D721Med (cell line): ENCODE results near the gene ZNF860.
"Not testable (repeated sequence)": the region's sequence is repeated elsewhere in the genome, so short reads cannot be mapped to it uniquely, and the experiment has no call there.

ENCODE experiments used
- DNase-seq: peaks from one replicate; pipeline ENCODE4 v3.0.0; 2011; ENCODE audit warnings: low spot score; ENCODE audit not compliant: insufficient read length
- FAIRE-seq: peaks from 2 replicates; lab custom pipeline; 2011; peaks lifted over from hg19 to GRCh38; lab: Jason Lieb, UNC
- TF ChIP-seq, protein P1 (sequence below): IDR thresholded peaks from 2 replicates; pipeline ENCODE4 v1.5.1; 2012; ENCODE audit warnings: mild to moderate bottlenecking, control low read depth; ENCODE audit not compliant: insufficient read depth; ENCODE audit errors: missing control alignments

The ZNF860 gene

DNA sequence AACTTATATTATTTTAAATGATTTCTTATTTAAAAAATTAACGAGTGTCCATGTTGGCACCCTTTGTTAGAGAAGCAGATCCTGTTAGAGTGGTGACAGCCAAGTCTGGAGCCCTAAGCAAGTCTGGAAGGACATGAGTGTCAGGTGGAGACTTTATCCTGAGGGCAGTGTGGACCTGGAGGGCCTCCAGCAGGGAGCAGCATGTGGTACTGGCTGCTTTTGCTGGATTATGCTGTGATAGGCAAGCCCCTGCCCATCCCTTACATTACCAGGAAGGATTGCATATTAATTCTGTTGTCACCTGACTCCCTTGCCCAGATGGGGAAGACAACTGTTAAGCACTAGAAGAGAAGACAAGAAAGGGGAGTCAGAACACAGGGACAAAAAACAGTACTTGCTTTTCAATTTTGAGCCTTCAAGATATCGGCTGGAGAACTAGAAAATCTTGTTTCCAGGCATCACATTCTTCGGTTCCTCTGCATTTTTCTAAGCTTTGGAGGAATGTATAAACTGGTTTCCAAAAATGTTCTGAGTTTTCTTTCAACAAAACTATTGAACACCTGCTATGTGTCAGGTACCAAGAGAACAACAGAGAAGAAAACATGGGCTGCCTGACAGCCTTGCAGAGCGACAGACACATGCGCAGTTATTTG is 22.7 kb downstream of the ZNF860 start:
- FAIRE-seq (no peak), DNase-seq (no peak)

DNA sequence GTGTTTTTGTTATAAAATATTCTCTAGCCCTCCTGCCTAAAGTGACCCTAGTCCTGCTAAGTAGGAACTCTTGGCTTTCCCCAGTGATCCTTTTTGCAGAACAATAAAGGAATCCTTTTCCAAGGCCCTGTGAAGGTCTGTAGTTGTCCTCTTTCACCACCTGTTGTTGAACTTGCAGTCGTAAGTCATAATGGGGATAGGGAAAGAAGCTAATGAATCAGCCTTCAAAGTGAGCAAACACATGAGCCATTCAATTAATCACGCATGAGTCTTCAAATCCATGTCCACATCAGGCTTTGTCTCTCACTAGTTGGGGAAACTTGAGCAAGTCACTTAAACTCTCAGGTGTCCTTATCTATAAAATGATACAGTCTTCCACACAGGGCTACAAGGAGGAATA is 27.6 kb downstream of the ZNF860 start:
- TF ChIP-seq, protein P1, sequence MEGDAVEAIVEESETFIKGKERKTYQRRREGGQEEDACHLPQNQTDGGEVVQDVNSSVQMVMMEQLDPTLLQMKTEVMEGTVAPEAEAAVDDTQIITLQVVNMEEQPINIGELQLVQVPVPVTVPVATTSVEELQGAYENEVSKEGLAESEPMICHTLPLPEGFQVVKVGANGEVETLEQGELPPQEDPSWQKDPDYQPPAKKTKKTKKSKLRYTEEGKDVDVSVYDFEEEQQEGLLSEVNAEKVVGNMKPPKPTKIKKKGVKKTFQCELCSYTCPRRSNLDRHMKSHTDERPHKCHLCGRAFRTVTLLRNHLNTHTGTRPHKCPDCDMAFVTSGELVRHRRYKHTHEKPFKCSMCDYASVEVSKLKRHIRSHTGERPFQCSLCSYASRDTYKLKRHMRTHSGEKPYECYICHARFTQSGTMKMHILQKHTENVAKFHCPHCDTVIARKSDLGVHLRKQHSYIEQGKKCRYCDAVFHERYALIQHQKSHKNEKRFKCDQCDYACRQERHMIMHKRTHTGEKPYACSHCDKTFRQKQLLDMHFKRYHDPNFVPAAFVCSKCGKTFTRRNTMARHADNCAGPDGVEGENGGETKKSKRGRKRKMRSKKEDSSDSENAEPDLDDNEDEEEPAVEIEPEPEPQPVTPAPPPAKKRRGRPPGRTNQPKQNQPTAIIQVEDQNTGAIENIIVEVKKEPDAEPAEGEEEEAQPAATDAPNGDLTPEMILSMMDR, result no peak
- DNase-seq, result no peak

More for the DNA sequence above, 22.7 kb downstream of the ZNF860 start:
- TF ChIP-seq, protein P1, result no peak

DNA sequence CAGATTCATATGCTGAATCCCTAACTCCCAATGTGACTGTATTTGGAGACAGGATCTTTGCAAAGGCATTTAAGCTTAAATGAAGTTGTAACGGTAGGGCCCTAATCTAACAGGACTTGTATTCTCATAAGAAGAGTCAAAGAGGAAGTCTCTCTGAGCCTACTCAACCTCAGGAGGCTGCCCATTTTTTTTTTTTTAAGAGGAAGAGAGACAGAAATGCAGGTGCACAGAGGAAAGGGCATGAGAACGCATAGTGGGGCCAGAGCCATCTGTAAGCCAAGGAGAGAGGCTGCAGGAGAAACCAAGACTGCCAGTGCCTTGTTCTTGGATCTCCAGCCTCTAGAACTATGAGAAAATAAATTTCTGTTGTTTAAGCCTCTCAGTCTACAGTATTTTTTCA is 28.4 kb downstream of the ZNF860 start:
- DNase-seq (no peak), FAIRE-seq (no peak)

More for the DNA sequence above, 27.6 kb downstream of the ZNF860 start:
- FAIRE-seq, result no peak

DNA sequence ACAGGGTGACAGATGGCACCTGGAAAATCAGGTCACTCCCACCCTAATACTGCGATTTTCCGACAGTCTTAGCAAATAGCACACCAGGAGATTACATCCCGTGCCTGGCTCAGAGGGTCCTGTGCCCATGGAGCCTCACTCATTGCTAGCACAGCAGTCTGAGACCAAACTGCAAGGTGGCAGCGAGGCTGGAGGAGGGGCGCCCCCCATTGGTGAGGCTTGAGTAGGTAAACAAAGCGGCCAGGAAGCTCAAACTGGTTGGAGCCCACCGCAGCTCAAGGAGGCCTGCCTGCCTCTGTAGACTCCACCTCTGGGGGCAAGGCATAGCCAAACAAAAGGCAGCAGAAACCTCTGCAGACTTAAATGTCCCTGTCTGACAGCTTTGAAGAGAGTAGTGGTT is 29.1 kb downstream of the ZNF860 start:
- not testable (repeated sequence) for FAIRE-seq, DNase-seq

More for the DNA sequence above, 28.4 kb downstream of the ZNF860 start:
- TF ChIP-seq, protein P1, result no peak

DNA sequence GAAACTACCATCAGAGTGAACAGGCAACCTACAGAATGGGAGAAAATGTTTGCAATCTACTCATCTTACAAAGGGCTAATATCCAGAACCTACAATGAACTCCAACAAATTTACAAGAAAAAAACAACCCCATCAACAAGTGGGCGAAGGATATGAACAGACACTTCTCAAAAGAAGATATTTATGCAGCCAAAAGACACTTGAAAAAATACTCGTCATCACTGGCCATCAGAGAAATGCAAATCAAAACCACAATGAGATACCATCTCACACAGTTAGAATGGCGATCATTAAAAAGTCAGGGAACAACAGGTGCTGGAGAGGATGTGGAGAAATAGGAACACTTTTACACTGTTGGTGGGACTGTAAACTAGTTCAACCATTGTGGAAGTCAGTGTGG is 34.1 kb downstream of the ZNF860 start:
- not testable (repeated sequence) for DNase-seq, FAIRE-seq

DNA sequence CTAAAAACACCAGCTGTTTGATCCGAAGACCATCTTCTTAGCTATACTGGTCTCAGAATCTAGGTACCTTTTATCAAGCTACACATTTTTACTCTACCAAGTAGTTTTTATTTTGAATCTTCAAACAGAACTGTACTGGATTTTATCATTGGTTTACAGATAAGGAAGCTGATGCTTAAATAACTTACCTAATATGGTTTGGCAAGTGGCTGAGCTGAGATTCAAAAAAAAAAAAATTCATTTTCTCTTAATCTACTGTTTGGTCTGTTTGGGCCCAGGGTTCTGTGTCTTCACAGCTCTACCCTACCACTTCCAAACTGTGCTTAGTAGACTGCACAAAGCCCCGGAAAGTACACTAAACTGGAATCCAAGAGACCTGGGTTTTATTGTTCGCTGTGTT is 35.7 kb downstream of the ZNF860 start:
- TF ChIP-seq, protein P1, result no peak
- FAIRE-seq (no peak), DNase-seq (no peak)

DNA sequence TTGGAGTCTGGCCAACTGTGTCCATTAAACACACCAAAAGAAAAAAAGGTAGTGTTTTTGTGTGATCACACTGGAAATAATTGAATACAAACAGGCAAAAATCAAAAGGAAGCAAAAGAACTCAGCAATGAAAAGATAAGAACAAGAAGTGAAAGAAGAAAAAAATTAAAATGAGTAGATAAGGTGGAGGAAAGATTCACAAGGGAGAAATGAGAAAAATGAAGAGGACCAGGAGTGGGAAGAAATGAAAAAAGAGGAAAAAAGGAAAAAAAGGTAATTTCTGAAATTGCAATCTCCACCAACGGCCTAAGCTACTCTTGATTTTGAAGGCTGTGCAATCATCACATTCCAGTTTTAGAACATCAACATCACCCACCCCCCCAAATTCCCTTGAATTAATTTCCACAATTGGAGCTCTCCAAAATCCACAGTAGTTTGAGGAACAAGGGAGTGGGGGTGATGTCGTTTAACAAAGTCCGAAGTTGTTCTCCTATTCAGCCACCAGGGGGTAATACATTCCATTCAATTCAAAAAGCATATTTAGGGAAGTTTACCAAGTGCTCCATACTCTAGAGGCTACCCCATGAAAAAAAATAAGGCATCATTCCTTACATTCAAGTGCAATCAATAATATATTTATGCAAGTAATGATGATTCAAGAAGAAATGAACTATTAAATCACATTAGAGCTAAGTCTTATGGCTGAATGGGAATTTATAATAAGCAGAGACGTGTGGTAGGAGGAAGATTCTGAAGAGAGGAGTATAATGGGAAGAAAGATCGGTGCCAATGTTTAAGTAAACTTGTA is 37.4 kb downstream of the ZNF860 start:
- FAIRE-seq (peak; percentile 21), DNase-seq (no peak)
- TF ChIP-seq, protein P1, result peak; percentile 63

DNA sequence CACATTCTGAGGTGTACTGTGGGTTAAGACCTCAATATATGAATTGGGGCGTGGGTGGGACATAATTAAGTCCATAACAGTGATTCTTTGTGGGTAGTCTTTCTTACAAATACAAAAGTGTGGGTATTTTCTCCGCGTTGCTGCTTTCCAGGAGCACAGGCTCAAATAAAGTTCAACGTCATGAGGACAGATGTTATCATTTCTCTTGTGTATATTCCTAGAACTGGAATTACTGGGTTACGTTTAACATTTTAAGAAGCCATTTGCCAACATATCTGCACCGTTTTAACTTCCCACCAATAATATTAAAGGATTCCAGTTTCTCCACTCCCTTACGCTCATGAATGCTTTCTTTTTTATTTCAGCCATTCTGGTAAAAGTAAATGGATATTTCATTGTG is 39.6 kb downstream of the ZNF860 start:
- TF ChIP-seq, protein P1, result no peak
- DNase-seq (no peak), FAIRE-seq (no peak)
